SK-N-SH (cell line): Measurements from ENCODE around the gene RFX3. TPM values are rescaled to one million over a fixed set of nuclear protein-coding genes. Genes with fewer than 3 reads are reported as not detected.

Experiments used
- CTCF ChIA-PET: fragments of 300-600, 350-600 bp; formaldehyde crosslinking; extraction: SDS; loops from one replicate; lab custom pipeline; 2021; lab: Yijun Ruan, JAX
- POLR2A ChIA-PET: fragments of 350-600 bp; sonication (Branson Sonifier 250); formaldehyde crosslinking; extraction: SDS; loops from one replicate; lab custom pipeline; 2020; ENCODE audit warnings: antibody characterized with exemption, inconsistent platforms; lab: Yijun Ruan, JAX
- DNase-seq: peaks from one replicate; pipeline ENCODE4 v3.0.0; 2012
- H2AFZ ChIP-seq: fragments of 200-600 bp; sonication (generic); 2 replicates; pipeline ENCODE4 v1.8.1; 2016; ENCODE audit warnings: antibody characterized with exemption, mild to moderate bottlenecking, low read depth
- H3F3A ChIP-seq: fragments of 200-600 bp; sonication (generic); replicated peaks from 2 replicates; pipeline ENCODE3; 2016; ENCODE audit warnings: antibody characterized with exemption, mild to moderate bottlenecking; ENCODE audit not compliant: insufficient read depth
- H3K27ac ChIP-seq, 2 experiments: fragments of 200-500 bp in 1 of 2; fragments of 200-600 bp in 1 of 2; sonication (Bioruptor generic) in 1 of 2; sonication (generic), shearing (Covaris generic) in 1 of 2; 2 replicates each; pipeline versions ENCODE4 v1.5.1 to v1.6.1; 2014 to 2016; ENCODE audit warnings: low read depth in 2 of 2, inconsistent platforms in 1 of 2, low read length in 1 of 2, mild to moderate bottlenecking in 1 of 2, mixed read lengths in 1 of 2
- H3K27me3 ChIP-seq: fragments of 200-600 bp; sonication (generic), shearing (Covaris generic); 2 replicates; pipeline ENCODE4 v1.6.1; 2016; ENCODE audit warnings: mixed run types; ENCODE audit not compliant: insufficient read depth
- H3K36me3 ChIP-seq, 2 experiments: fragments of 200-500 bp in 1 of 2; fragments of 200-600 bp in 1 of 2; sonication (Bioruptor generic) in 1 of 2; sonication (generic) in 1 of 2; replicated peaks in 1 of 2; 2 replicates each; pipeline versions ENCODE3 to v1.5.1; 2014 to 2016; ENCODE audit warnings: low read length in 1 of 2, mild to moderate bottlenecking in 1 of 2; ENCODE audit not compliant: insufficient read depth in 2 of 2, control insufficient read depth in 1 of 2
- H3K4me1 ChIP-seq, 2 experiments: fragments of 200-500 bp in 1 of 2; fragments of 200-600 bp in 1 of 2; sonication (Bioruptor generic) in 1 of 2; sonication (generic), shearing (Covaris generic) in 1 of 2; 2 replicates each; pipeline versions ENCODE4 v1.5.1 to v1.6.1; 2014 to 2016; ENCODE audit warnings: low read depth in 1 of 2, low read length in 1 of 2, mixed run types in 1 of 2; ENCODE audit not compliant: insufficient read depth in 2 of 2, control insufficient read depth in 1 of 2
- H3K4me2 ChIP-seq: fragments of 200-600 bp; sonication (generic), shearing (Covaris generic); 2 replicates; pipeline ENCODE4 v1.6.1; 2017; ENCODE audit warnings: mixed run types
- H3K4me3 ChIP-seq, 2 experiments: fragments of 200-500 bp in 1 of 2; fragments of 200-600 bp in 1 of 2; sonication (Bioruptor generic) in 1 of 2; sonication (generic), shearing (Covaris generic) in 1 of 2; 2 replicates each; pipeline versions ENCODE4 v1.5.1 to v1.8.1; 2014 to 2016; ENCODE audit warnings: low read depth in 2 of 2, inconsistent platforms in 1 of 2, low read length in 1 of 2, mild to moderate bottlenecking in 1 of 2, mixed read lengths in 1 of 2, moderate library complexity in 1 of 2
- H3K79me2 ChIP-seq: fragments of 200-600 bp; sonication (generic); 2 replicates; pipeline ENCODE4 v1.8.1; 2017; ENCODE audit warnings: mild to moderate bottlenecking; ENCODE audit not compliant: insufficient read depth
- H3K9ac ChIP-seq: fragments of 200-600 bp; sonication (generic); 2 replicates; pipeline ENCODE4 v1.6.1; 2017; ENCODE audit warnings: mixed run types
- H3K9me2 ChIP-seq: fragments of 200-600 bp; sonication (generic); 2 replicates; pipeline ENCODE4 v1.6.1; 2017; ENCODE audit warnings: mixed run types
- H3K9me3 ChIP-seq: fragments of 200-600 bp; sonication (generic); 2 replicates; pipeline ENCODE4 v1.6.1; 2017; ENCODE audit warnings: mixed run types, mild to moderate bottlenecking, moderate library complexity
- H4K20me1 ChIP-seq: fragments of 200-600 bp; sonication (generic); 2 replicates; pipeline ENCODE4 v1.6.1; 2017; ENCODE audit warnings: mild to moderate bottlenecking, mixed run types; ENCODE audit not compliant: insufficient read depth
- FOSL2 ChIP-seq: IDR thresholded peaks from 2 replicates; pipeline ENCODE4 v1.4.0; 2012; ENCODE audit warnings: low read depth, mild to moderate bottlenecking, moderate library complexity, borderline replicate concordance
- GABPA ChIP-seq: IDR thresholded peaks from 2 replicates; pipeline ENCODE4 v1.4.0; 2012; ENCODE audit warnings: low read depth, mild to moderate bottlenecking
- GATA2 ChIP-seq: sonication (generic); formaldehyde crosslinking; IDR thresholded peaks from 2 replicates; pipeline ENCODE4 v1.5.0; 2020; ENCODE audit warnings: mild to moderate bottlenecking, missing genetic modification reagents
- IRF3 ChIP-seq: fragments of 150-350 bp; IDR thresholded peaks from 2 replicates; pipeline ENCODE4 v1.6.1; 2016; ENCODE audit warnings: mild to moderate bottlenecking, low read depth, low read length
- POLR2AphosphoS5 ChIP-seq: IDR thresholded peaks from 2 replicates; pipeline ENCODE4 v1.6.1; 2012; ENCODE audit warnings: low read depth, low read length
- RAD21 ChIP-seq: IDR thresholded peaks from 2 replicates; pipeline ENCODE4 v1.6.1; 2012; ENCODE audit warnings: mild to moderate bottlenecking, low read length
- REST ChIP-seq: IDR thresholded peaks from 2 replicates; pipeline ENCODE4 v1.6.1; 2012; ENCODE audit warnings: mild to moderate bottlenecking, low read depth, low read length, moderate library complexity
- SMC3 ChIP-seq: IDR thresholded peaks from 2 replicates; pipeline ENCODE4 v1.6.1; 2012; ENCODE audit warnings: low read depth, low read length, improper control_type of control experiment
- TAF1 ChIP-seq: IDR thresholded peaks from 2 replicates; pipeline ENCODE4 v1.6.1; 2012; ENCODE audit warnings: low read depth, mild to moderate bottlenecking, low read length, moderate library complexity, borderline replicate concordance
- TCF12 ChIP-seq: IDR thresholded peaks from 2 replicates; pipeline ENCODE4 v1.4.0; 2012
- TEAD4 ChIP-seq: IDR thresholded peaks from 2 replicates; pipeline ENCODE4 v1.4.0; 2012; ENCODE audit warnings: mild to moderate bottlenecking, borderline replicate concordance; ENCODE audit not compliant: insufficient read depth
- ZBTB33 ChIP-seq: IDR thresholded peaks from 2 replicates; pipeline ENCODE4 v1.4.0; 2012; ENCODE audit warnings: low read depth, borderline replicate concordance
- WGBS: methylation state at CpG from one replicate; pipeline ENCODE4 v1.1.6; 2017; ENCODE audit warnings: low lambda C conversion rate; 5-methylcytosine and 5-hydroxymethylcytosine counted together
- polyA plus RNA-seq, 3 experiments: library from polyadenylated mRNA; depleted of rRNA; stranded (reverse); fragments of >200 nt; gene quantifications; 2 replicates each; pipeline ENCODE4 v1.2.3, GENCODE V29; 2012

Gene RFX3
- polyA plus RNA-seq, 1 of the 3 experiments (the other 2 are of a cell fraction), result 1.7 TPM

GRCh38 chr9:3193791-3194190, 332.0 kb downstream of the RFX3 start (continued):
- TF ChIP-seq REST, result no peak

GRCh38 chr9:3191715-3192114, 334.1 kb downstream of the RFX3 start:
- no peak for DNase-seq
- H3K27ac ChIP-seq, result no peak overlapping the region
- no peaks in the 10 kb centered on the region for H3K9me2 ChIP-seq
- TF ChIP-seq RAD21, result no peak
- no peak for TF ChIP-seq POLR2AphosphoS5
- no peak for TF ChIP-seq FOSL2
- no peak for TF ChIP-seq IRF3
- TF ChIP-seq TEAD4, result no peak
- no peak for TF ChIP-seq ZBTB33
- no peak for TF ChIP-seq SMC3
- no peak for TF ChIP-seq TAF1
- TF ChIP-seq GABPA, result no peak
- TF ChIP-seq TCF12, result no peak
- no peak for TF ChIP-seq GATA2 (CRISPR knock-in tag)
- TF ChIP-seq, all 33 proteins: peak for 0
- Histone ChIP-seq H3K4me2 (no peak overlapping the region), H3K9me3 (no peaks in the 10 kb centered on the region), H3K27me3 (peaks cover 6% of the 10 kb centered on the region; the same call in 1 of the 2 replicates), H3K36me3 (no peaks in the 10 kb centered on the region), H3K4me3 (no peak overlapping the region), H3F3A (no peaks in the 10 kb centered on the region), H3K4me1 (no peaks in the 10 kb centered on the region), H2AFZ (no peak overlapping the region), H3K9ac (no peak overlapping the region), H4K20me1 (no peaks in the 10 kb centered on the region), H3K79me2 (no peaks in the 10 kb centered on the region)
- ChIA-PET POLR2A (no interaction called here), CTCF (interaction anchor here (1.4 to 2.3 kb wide), 2 partner anchors 9 kb away, joined by 3 to 10 read pairs; no protein-coding TSS in a partner anchor)
- WGBS, result 31% methylated on average over 5 of the region's 5 CpGs
